Measurements from ENCODE around the gene MCOLN2. TPM values are rescaled to one million over a fixed set of nuclear protein-coding genes. Genes with fewer than 3 reads are reported as not detected.

The MCOLN2 gene
- total RNA-seq, 2 donors from 2014 or later, result 15.4 to 21.6 TPM

GRCh38 chr1:84923317-84923716 is 73.6 kb downstream of the MCOLN2 start:
- no peak overlapping the region for H3K4me3 ChIP-seq
- no peak overlapping the region for H3K9ac ChIP-seq (ENCODE audit: low read depth in 2 of 2, low read length in 2 of 2)
- intact Hi-C loops (cut with DNase I), result no loop called here
- H3K36me3 ChIP-seq, result no peaks in the 10 kb centered on the region
- no peaks in the 10 kb centered on the region for H3K4me1 ChIP-seq
- no peak for TF ChIP-seq CTCF (IDR thresholded peaks at IDR 0.05)
- no peaks in the 10 kb centered on the region for H3K27me3 ChIP-seq
- H3K9me3 ChIP-seq, result no peaks in the 10 kb centered on the region
- no peak overlapping the region for H3K27ac ChIP-seq
- DNase-seq, result no peak

GRCh38 chr1:84920159-84920558 is 76.8 kb downstream of the MCOLN2 start:
- no peaks in the 10 kb centered on the region for H3K4me1 ChIP-seq
- no peak for DNase-seq
- no peak overlapping the region for H3K9ac ChIP-seq (ENCODE audit: low read depth in 2 of 2, low read length in 2 of 2)
- intact Hi-C loops (cut with DNase I), result no loop called here
- H3K4me3 ChIP-seq, result no peak overlapping the region
- H3K9me3 ChIP-seq, result no peaks in the 10 kb centered on the region
- TF ChIP-seq CTCF (IDR thresholded peaks at IDR 0.05), result no peak
- no peaks in the 10 kb centered on the region for H3K36me3 ChIP-seq
- H3K27me3 ChIP-seq, result no peaks in the 10 kb centered on the region
- H3K27ac ChIP-seq, result no peak overlapping the region

- no peak for TF ChIP-seq CTCF (IDR thresholded peaks at IDR 0.05)
- no peaks in the 10 kb centered on the region for H3K27me3 ChIP-seq
- H3K36me3 ChIP-seq, result no peaks in the 10 kb centered on the region
- H3K27ac ChIP-seq, result no peak overlapping the region
- DNase-seq, result no peak
- intact Hi-C loops (cut with DNase I), result no loop called here
- H3K4me3 ChIP-seq, result no peak overlapping the region
- no peaks in the 10 kb centered on the region for H3K4me1 ChIP-seq
- H3K9me3 ChIP-seq, result no peaks in the 10 kb centered on the region
- H3K9ac ChIP-seq (ENCODE audit: low read depth in 2 of 2, low read length in 2 of 2), result no peak overlapping the region
Observed at GRCh38 chr1:84919461-84919970, 77.4 kb downstream of the MCOLN2 start.

- H3K36me3 ChIP-seq, result no peaks in the 10 kb centered on the region
- no peaks in the 10 kb centered on the region for H3K27me3 ChIP-seq
- no peak overlapping the region for H3K27ac ChIP-seq
- no peak overlapping the region for H3K9ac ChIP-seq (ENCODE audit: low read depth in 2 of 2, low read length in 2 of 2)
- H3K4me3 ChIP-seq, result no peak overlapping the region
- TF ChIP-seq CTCF (IDR thresholded peaks at IDR 0.05), result no peak
- H3K4me1 ChIP-seq, result no peaks in the 10 kb centered on the region
- intact Hi-C loops (cut with DNase I), result no loop called here
- no peaks in the 10 kb centered on the region for H3K9me3 ChIP-seq
- DNase-seq, result no peak
Observed at GRCh38 chr1:84918726-84919336, 78.1 kb downstream of the MCOLN2 start.

GRCh38 chr1:84916897-84917296 is 80.0 kb downstream of the MCOLN2 start:
- Histone ChIP-seq H3K4me3 (no peak overlapping the region), H3K9ac (ENCODE audit: low read depth in 2 of 2, low read length in 2 of 2) (no peak overlapping the region), H3K27ac (no peak overlapping the region), H3K27me3 (no peaks in the 10 kb centered on the region), H3K36me3 (no peaks in the 10 kb centered on the region), H3K9me3 (no peaks in the 10 kb centered on the region), H3K4me1 (no peaks in the 10 kb centered on the region)
- intact Hi-C loops (cut with DNase I), result no loop called here
- no peak for DNase-seq
- TF ChIP-seq CTCF (IDR thresholded peaks at IDR 0.05), result no peak
